ENCODE data around the gene GNRHR.
"Not testable (repeated sequence)": the region's sequence is repeated elsewhere in the genome, so short reads cannot be mapped to it uniquely, and the experiment has no call there.

Gene GNRHR, protein sequence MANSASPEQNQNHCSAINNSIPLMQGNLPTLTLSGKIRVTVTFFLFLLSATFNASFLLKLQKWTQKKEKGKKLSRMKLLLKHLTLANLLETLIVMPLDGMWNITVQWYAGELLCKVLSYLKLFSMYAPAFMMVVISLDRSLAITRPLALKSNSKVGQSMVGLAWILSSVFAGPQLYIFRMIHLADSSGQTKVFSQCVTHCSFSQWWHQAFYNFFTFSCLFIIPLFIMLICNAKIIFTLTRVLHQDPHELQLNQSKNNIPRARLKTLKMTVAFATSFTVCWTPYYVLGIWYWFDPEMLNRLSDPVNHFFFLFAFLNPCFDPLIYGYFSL

DNA sequence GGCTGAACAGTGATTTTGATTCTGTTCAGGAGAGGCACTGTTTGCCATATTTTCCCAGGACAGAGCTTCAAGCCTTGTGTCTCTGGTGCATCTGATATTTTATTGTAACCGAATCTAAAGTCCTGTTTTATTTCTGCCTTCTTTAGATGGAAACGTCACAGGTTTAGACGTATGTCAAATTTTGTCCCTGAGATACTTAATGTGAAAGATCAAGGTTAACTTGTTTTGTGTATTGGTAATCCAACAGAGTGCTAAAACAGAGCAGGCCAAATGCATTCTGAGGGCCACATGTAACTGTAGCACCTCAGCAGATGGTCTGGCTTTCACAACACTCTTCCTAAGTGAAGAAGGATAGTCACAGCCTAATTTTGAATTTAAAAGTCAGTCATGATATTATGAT, at the start of gene GNRHR:
TSS of gene GNRHR (minus strand) at position 101 of the 400 bp plus-strand sequence. CDS start at position 48, 53 bp downstream.
- DNase-seq (ENCODE audit: low read depth in 1 of 2, low spot score in 1 of 2): no peak

DNA sequence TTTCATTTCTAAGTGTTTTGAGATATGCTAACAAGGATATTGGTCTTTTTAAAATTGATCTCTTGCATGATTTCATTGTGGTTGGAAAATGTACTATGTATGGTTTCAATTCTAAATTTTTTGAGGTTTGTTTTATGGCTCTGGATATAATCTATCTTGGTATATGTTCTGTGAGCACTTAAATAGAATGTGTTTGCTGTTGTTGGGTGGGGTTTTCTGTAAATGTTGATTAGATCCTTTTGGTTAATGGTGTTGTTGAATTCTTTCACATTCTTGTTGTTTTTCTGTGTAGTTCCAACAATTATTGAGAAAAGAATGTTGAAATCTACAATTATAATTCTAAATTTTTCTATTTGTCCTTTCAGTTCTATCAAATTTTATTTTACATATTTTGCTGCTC, 42.6 kb upstream of the GNRHR start:
- no peak for DNase-seq (ENCODE audit: low read depth in 1 of 2, low spot score in 1 of 2)

DNA sequence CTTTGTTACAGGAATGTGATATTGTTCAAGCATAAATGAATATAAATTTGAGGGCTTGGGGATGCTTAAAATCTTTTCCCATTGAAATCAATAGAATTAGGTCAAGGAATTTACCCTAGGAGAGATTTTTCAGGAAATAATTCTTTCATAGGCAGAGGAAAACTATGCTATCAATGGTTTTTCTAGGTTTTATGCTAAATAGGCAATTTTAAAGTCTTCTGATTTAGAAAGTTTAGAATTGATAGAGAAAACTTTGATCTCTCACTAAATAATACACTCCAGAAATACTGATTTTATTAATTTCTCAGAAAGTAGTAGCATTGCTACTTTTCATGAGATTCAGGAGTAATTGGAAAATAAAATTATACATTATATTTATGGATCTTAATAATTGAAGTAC, 36.5 kb upstream of the GNRHR start:
- no peak for DNase-seq (ENCODE audit: low read depth in 1 of 2, low spot score in 1 of 2)

DNA sequence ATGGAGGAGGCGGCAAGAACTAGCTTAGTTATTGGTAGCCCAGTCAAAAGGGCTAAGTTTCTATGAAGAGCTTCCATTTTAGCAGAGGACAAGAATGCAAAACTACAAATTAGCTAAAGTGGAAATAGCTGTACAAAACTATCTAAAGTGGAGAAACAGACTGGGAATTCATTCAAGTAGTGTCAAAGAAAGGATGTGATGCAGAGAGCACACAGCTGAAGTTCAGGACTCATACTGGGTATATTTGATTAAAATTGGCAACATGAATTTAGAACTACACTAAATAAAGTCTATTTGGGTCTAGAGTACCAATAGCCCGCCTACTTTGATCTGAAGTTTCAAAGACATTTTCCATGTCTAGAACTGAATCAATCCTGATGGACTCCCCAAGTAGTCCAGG, 33.1 kb upstream of the GNRHR start:
- DNase-seq (ENCODE audit: low read depth in 1 of 2, low spot score in 1 of 2): no peak

DNA sequence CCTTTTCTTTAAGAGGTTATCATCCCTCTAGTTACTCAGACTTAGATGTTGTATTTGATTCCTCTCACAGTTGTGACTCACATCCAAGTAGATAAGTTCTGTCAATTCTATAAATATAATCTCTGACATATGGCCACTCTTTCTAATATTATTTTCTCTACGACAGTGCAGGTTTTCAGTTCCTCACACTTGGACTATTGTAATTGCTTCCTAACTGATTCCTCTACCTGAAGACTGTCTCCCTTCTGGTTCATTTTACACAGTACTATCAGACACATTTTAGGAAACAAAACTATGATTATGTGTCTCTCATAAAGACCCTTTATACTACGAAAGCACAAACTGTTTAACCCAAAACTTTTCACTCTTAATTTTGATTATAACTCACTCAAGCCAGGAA, 31.3 kb upstream of the GNRHR start:
- DNase-seq (ENCODE audit: low read depth in 1 of 2, low spot score in 1 of 2): no peak

DNA sequence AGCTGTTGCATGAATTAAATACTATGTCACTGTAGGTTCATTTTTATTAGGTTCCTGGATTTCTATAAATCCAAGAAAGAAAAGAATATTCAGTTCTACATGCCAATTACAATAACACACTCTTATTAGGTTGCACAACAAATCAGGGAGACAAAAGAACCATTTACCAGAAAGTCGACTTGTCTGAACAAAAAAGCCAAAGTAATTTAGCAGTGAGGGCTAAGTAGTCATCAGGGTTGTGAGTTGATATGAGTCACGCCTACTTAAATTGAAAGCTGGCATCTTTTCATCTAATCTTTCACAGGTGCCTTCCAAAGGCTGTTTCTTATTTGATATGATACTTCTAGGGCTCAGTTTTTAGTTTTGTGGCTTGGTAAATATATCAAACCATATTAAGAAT, 25.4 kb upstream of the GNRHR start:
- no peak for DNase-seq (ENCODE audit: low read depth in 1 of 2, low spot score in 1 of 2)

DNA sequence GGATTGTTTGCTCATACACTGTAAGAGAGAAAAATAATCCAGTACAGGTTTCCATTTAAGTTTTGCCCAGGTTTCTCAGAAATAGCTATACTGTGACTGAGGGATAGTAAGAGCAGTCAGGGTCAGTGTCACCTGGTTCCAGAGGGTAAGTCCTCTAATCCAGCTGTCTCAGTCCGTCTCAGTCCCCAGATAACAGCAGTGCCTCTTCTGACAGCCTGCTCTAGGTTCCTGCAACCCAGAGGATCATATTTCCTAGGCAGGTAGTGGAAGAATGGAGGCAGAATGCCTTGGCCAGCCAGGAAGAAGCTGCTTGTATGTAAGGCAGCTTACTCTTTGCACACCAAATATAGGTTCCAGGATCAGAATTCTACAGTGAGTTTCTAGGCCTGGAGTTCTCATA, 22.6 kb upstream of the GNRHR start:
- DNase-seq (ENCODE audit: low read depth in 1 of 2, low spot score in 1 of 2): no peak

DNA sequence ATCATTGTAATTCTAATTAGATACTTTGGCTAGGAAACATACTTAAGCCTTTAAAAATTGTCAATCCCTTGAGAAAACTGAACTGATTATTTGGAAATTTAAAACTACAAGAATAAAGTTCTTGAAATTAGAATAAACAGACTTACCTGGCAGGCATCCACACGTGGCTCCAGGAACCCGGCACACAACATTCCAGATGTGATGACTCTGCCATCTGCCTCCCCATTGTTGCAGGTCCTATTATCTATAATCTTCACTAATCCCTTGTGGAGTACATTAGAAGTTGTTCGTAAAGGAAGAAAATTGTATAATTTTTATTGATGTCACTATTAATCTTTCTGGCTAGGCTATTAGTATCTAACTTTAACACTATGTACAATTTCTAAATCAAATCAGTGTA, 16.2 kb upstream of the GNRHR start:
- DNase-seq (ENCODE audit: low read depth in 1 of 2, low spot score in 1 of 2): no peak

DNA sequence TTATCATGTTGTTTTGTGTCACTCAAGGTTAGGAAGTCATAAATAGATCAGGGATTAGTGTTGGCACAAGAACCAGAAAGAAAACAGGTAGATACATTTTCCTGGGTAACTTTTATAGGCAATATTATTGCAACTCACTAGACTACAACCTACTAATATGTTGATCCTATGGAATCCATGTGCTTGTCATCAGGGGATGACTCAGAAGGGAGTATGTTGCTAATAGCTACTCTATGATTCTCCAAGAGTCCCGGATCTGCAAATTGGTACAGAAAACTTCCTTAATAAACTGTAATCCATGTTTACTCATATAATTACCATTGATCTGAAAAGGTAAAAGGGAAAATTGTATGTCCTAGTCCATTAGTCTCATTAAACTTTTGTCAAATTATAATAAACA, 11.7 kb upstream of the GNRHR start:
- DNase-seq (ENCODE audit: low read depth in 1 of 2, low spot score in 1 of 2): no peak

DNA sequence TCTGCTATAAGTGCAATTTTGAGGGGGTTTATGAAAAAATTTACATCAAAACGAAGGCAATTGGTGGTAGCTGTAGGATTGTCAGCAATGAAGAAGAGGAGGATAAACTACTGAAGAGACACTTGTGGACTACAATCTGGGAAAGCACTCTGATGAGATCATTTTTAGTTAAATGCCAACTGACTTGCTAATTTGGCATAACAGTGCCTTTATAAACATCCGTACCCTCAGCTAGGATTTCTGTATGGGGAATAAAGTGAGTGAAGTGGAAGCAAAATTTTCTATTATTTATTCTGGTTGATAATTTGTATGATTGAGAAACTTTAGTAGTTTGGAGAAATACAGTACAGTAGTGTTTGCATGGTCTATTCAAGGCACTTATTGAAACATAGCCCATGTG, 11.2 kb upstream of the GNRHR start:
- DNase-seq (ENCODE audit: low read depth in 1 of 2, low spot score in 1 of 2): no peak

DNA sequence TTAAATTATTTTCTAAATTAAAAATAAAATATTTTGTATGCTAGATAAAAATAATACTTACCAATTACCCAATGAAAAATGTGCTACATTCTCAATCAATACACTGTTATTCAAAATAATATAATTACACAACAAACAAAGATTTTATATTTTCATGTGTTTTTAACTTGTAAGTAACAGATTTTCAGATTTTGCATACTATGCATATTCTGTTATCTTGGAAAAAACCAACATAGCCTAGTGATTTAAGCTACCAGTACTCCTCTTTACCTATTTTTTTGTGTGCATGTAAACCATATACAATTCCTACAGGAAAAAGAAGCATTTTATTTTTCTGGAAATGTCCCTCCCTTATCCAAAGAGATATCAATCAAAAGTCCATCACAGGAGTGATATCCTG, 10.0 kb upstream of the GNRHR start:
- DNase-seq (ENCODE audit: low read depth in 1 of 2, low spot score in 1 of 2): no peak

DNA sequence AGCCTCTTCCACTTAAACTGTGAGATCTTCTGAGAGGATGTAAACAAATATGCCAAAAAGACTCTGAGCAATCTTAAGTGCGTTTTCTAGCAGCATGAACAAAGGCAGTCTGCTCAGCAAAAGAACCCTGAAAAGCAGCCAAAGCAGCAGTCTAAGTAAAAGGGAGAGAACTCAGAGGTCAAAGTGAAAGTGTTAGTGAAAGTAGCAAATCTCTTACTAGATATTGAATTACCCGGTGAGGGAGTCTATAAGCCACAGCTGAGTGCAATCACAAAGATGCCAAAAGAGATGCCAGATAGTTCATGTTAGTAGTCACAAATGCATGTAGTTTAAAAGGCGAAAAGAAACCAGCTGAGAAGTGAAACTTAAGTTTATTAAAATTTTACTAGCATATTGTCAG, 7.9 kb upstream of the GNRHR start:
- DNase-seq (ENCODE audit: low read depth in 1 of 2, low spot score in 1 of 2): no peak

DNA sequence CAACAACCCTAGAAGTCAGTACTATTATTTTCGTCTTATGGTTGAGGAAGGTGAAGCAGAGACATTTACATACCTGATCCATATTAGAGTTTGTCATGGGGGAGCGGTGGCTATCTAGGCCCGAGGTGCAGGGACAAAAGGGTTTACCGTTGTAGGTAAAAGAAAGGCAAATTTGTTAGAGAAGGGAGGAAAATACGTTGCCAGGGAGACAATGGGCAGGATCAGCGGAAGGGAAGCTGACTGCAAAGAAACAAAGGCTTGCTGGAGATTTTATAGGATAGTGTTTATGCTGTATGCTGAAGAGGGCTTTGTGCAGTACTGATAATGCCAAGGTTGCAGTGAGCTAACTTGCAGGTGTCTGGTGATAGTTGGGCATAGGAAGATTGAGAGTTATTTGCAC, 2.8 kb upstream of the GNRHR start:
- DNase-seq (ENCODE audit: low read depth in 1 of 2, low spot score in 1 of 2): not testable (repeated sequence)

DNA sequence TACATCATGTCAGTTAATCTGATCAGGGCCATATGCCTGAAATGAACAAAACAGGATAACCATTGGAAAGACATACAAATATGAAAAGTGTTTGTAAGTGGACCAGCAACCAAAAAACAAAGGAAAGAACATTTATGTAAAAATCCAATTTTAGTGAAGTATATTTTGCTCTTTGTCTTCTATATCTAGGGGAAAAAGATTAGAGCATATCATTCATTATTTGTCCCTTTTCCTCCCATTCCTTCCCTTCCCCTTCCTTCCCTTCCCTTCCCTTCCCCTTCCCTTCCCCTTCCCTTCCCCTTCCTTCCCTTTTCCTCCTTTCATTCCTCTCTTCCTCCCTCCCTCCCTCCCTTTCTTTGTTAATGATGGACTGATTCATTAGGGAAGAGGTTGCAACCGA, 1.8 kb upstream of the GNRHR start:
- DNase-seq (ENCODE audit: low read depth in 1 of 2, low spot score in 1 of 2): no peak

DNA sequence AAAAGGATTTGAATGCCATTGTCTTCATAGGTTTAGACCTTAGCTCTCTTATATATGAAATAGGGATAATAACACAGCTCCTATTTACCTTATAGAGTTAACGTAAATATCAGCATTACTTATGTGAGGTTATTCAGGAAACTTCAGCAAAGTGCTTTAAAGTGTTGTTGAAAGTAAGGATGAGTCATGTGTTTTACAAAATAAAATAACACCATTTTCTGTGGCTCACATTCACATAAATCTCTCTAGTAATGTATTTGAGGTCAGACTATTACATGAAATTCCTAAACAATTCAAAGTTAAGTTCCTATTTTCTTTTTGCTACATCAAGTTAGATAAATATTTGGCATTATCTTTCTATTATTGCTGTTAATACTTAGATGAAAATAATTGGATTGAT, 2.9 kb downstream of the GNRHR start:
- DNase-seq (ENCODE audit: low read depth in 1 of 2, low spot score in 1 of 2): no peak

DNA sequence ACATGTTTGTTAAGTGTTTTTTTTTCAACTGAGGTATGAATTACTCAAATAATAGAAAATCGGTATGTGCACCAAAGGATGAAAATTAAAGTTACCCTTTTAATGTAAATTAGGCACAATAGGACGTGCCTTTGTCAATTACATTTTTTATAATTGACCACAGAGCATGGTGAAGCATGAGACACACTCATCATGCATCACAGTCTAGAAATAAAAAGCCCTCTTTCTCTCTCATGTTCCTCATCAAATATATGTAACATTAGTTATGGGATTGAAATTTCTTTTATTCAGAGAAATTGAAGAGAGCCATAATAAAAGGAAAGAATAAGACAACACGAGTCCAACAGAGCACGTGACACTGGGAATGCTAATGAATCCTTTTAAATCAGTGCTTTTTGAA, 3.5 kb downstream of the GNRHR start:
- no peak for DNase-seq (ENCODE audit: low read depth in 1 of 2, low spot score in 1 of 2)

DNA sequence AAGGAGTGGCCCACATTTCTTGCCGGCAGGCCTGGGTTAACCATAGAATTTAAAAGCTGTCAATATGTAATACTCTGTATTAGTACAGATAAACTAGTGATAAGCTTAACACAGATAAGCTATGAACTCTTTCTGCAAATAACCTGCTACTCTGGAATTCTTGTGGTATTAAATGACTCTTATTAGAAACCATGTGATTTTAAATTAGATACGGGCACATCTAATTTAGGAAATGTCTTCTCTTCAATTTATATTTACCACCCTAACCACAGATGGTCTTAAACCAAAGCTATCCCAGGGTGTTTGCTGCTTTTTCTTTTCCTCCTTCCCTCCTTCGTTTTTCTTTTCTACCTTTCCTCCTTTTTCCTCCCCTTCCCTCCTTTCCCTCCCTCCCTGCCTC, 4.9 kb downstream of the GNRHR start:
- DNase-seq (ENCODE audit: low read depth in 1 of 2, low spot score in 1 of 2): no peak

DNA sequence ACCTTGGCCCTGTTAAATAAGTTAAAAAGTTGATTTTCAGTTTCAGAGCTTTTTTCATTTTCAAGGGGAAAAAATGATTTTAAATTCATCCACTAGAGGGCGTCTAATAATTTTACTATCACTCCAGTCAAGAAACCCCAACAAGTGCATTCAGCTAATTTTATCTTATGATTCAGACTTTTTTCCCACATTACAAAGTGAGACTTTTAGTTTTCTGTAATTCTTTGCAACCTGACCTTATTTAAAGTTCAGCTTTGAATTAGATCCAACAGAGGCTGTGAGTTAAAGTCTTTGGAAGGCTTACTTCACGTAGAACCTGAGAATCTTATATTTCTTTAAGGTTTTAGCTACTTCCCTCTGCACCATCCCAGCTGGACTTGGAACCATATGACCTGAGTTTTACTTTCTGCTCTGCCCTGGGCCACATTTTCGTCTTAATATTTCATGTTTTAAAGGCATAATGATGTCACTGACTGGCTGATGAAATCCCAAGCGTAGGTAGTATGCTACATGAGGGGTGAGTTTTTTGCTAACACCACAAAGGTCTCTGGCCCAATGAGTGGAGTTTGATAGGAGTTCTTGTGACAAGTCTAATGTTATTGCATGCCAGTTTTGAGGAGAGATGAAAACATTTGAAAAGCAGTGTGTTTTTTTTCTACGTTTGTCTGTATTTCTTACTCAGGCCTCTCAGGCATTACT, 7.2 kb downstream of the GNRHR start:
- no peak for DNase-seq (ENCODE audit: low read depth in 1 of 2, low spot score in 1 of 2)

DNA sequence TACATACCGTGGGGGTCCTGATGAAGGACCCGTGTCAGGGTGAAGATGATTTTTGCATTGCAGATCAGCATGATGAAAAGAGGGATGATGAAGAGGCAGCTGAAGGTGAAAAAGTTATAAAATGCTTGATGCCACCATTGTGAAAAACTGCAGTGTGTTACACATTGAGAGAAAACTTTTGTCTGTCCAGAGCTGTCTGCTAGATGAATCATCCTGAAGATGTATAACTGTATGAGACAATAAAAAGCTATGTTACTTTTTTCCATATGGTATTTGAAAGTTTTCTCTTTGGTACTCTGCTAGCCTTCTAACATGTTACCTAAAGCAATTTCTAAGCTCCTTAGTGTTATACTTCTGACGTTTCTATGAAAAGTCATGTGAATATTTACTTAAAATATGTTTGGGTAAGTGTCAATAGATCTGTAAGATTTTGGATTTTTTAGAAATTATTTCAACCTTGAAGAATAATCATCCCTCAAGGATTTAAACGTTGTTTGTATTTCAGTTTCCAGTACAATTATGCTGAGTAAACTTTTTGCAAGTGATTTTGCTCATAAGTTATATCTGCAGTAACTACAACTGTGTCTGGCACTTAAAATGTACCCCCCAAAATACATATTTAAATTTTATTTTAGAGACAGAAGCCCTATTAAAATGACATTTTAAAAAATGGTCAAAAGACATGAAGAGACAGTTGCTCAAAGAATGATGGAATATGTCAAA, 9.5 kb downstream of the GNRHR start:
- no peak for DNase-seq (ENCODE audit: low read depth in 1 of 2, low spot score in 1 of 2)

DNA sequence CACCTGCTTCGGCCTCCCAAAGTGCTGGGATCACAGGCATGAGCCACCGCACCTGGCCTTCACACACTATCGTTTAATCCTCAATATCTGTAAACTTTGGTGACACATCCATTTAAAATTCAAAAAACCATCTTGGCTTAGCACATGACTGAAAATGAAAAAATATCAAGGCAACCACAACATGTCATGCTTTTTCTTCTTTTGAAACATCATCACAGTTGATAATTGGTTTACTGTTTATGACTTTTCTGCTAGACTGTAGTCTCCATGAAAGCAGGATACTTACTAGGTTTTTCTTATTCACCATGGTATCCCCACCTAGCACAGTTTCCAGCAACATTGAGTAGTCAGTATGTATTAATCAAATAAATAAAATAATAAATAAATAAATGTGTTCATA, 11.0 kb downstream of the GNRHR start:
- DNase-seq (ENCODE audit: low read depth in 1 of 2, low spot score in 1 of 2): no peak

DNA sequence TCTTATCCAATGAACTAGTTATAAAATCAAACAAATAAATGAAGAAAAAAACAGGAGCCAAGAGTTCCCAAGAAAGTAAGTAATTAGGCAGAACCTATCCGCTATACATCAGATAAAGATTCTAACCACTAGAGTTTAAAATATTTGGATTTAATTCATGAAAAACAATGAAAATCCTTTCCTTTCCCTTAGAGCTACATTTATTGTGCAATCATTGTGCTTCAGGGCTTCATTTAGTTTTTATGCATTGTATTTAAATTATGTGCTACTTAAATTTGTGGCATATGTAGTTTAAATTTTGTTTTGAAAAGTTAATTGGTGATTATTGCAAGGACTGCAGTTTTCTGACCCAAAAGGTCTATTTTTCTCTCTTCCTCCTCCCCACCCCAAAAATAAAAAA, 17.9 kb downstream of the GNRHR start:
- no peak for DNase-seq (ENCODE audit: low read depth in 1 of 2, low spot score in 1 of 2)

DNA sequence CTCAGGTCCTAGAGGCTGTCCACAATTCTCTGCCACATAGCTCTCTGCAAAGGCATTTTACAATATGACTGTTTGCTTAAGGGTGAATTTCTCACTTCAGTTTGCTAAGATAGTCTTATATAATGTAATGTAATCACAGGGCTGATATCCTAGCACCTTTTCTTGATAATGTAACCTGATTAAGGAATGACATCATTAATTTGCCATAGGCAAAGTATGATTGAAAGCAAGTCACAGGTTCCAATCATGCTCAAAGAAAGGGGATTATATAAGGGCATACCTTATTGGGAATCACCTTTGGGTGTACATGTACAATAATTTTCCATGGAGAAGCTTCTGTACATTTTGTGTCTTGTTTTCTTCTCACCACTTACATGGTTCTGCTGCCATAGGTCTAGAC, 18.9 kb downstream of the GNRHR start:
- DNase-seq (ENCODE audit: low read depth in 1 of 2, low spot score in 1 of 2): no peak

Measured in activated CD4-positive, alpha-beta T cell treated with anti-CD3 and anti-CD28 coated beads, Interleukin-2, amount 50 U/mL, for 24 hours (primary cell).